Nephron progenitor cell (in vitro differentiated cells): ENCODE measurements around the gene SLC23A2.

Source experiments
- DNase-seq: peaks from one replicate; pipeline ENCODE4 v3.0.0; 2021
- H3K27ac Mint-ChIP-seq: 2 replicates; pipeline ENCODE4 v1.8.0; 2021; ENCODE audit warnings: mild to moderate bottlenecking, moderate library complexity, mixed read lengths
- H3K27me3 Mint-ChIP-seq: 2 replicates; pipeline ENCODE4 v1.8.0; 2021; ENCODE audit warnings: mild to moderate bottlenecking, low read depth, mixed read lengths; ENCODE audit not compliant: poor library complexity
- H3K36me3 Mint-ChIP-seq: 2 replicates; pipeline ENCODE4 v1.8.0; 2021; ENCODE audit warnings: low read depth, mixed read lengths
- H3K4me1 Mint-ChIP-seq: 2 replicates; pipeline ENCODE4 v1.8.0; 2021; ENCODE audit warnings: mixed read lengths
- H3K4me3 Mint-ChIP-seq: 2 replicates; pipeline ENCODE4 v1.8.0; 2021; ENCODE audit warnings: mild to moderate bottlenecking, moderate library complexity, mixed read lengths
- H3K9me3 Mint-ChIP-seq: 2 replicates; pipeline ENCODE4 v1.8.0; 2021; ENCODE audit warnings: mild to moderate bottlenecking, moderate library complexity, mixed read lengths
- CTCF ChIP-seq: fragments of 200-600 bp; sonication (generic); IDR thresholded peaks from 2 replicates; pipeline ENCODE4 v1.5.0; 2021; ENCODE audit warnings: antibody characterized with exemption

Gene SLC23A2

GRCh38 chr20:4869290-4870193, 131.8 kb downstream of the SLC23A2 start:
- peaks cover 18% of the 10 kb centered on the region for H3K4me1 Mint-ChIP-seq
- H3K27ac Mint-ChIP-seq: peak overlapping the region; percentile 95
- no peak overlapping the region for H3K4me3 Mint-ChIP-seq
- peaks cover 37% of the 10 kb centered on the region for H3K36me3 Mint-ChIP-seq
- H3K9me3 Mint-ChIP-seq: no peaks in the 10 kb centered on the region
- TF ChIP-seq CTCF: no peak
- no peak for DNase-seq
- no peaks in the 10 kb centered on the region for H3K27me3 Mint-ChIP-seq

- TF ChIP-seq CTCF: no peak
- Mint-ChIP-seq H3K9me3 (no peaks in the 10 kb centered on the region), H3K4me3 (no peak overlapping the region), H3K36me3 (peaks cover 15% of the 10 kb centered on the region), H3K4me1 (peaks cover 18% of the 10 kb centered on the region), H3K27ac (no peak overlapping the region), H3K27me3 (no peaks in the 10 kb centered on the region)
- DNase-seq: no peak
These were observed 134.3 kb downstream of the SLC23A2 start for GRCh38 chr20:4867051-4867450.

GRCh38 chr20:4866429-4866828, 134.9 kb downstream of the SLC23A2 start:
- no peak for TF ChIP-seq CTCF
- H3K36me3 Mint-ChIP-seq: peaks cover 20% of the 10 kb centered on the region
- H3K27me3 Mint-ChIP-seq: no peaks in the 10 kb centered on the region
- no peak overlapping the region for H3K4me3 Mint-ChIP-seq
- H3K27ac Mint-ChIP-seq: no peak overlapping the region
- DNase-seq: no peak
- H3K9me3 Mint-ChIP-seq: no peaks in the 10 kb centered on the region
- peaks cover 18% of the 10 kb centered on the region for H3K4me1 Mint-ChIP-seq

- Mint-ChIP-seq H3K4me3 (no peak overlapping the region), H3K27ac (peak overlapping the region; percentile 33), H3K9me3 (no peaks in the 10 kb centered on the region), H3K27me3 (no peaks in the 10 kb centered on the region), H3K36me3 (peaks cover 24% of the 10 kb centered on the region), H3K4me1 (peaks cover 10% of the 10 kb centered on the region)
- TF ChIP-seq CTCF: no peak
- DNase-seq: no peak
These were observed 137.0 kb downstream of the SLC23A2 start for GRCh38 chr20:4864311-4864752.

GRCh38 chr20:4862661-4863060, 138.6 kb downstream of the SLC23A2 start:
- DNase-seq: no peak
- Mint-ChIP-seq H3K9me3 (no peaks in the 10 kb centered on the region), H3K4me3 (no peak overlapping the region), H3K4me1 (no peaks in the 10 kb centered on the region), H3K27me3 (no peaks in the 10 kb centered on the region), H3K27ac (peak overlapping the region; percentile 81), H3K36me3 (peaks cover 30% of the 10 kb centered on the region)
- TF ChIP-seq CTCF: no peak

- peak overlapping the region; percentile 68 for H3K27ac Mint-ChIP-seq
- no peak overlapping the region for H3K4me3 Mint-ChIP-seq
- no peaks in the 10 kb centered on the region for H3K9me3 Mint-ChIP-seq
- H3K36me3 Mint-ChIP-seq: peaks cover 36% of the 10 kb centered on the region
- DNase-seq: no peak
- no peaks in the 10 kb centered on the region for H3K4me1 Mint-ChIP-seq
- TF ChIP-seq CTCF: no peak
- no peaks in the 10 kb centered on the region for H3K27me3 Mint-ChIP-seq
These were observed 139.3 kb downstream of the SLC23A2 start for GRCh38 chr20:4861961-4862360.
